ENCODE measurements around the gene GLIPR2.

GLIPR2 gene

GRCh38 chr9:36194326-36195000 lies 57.9 kb downstream of the GLIPR2 start:
- DNase-seq (ENCODE audit: insufficient read length, low spot score), result no peak
- no peak for TF ChIP-seq POLR2A (IDR thresholded peaks at IDR 0.05; ENCODE audit: low read depth, low read length)

GRCh38 chr9:36204906-36205547 lies 68.5 kb downstream of the GLIPR2 start:
- DNase-seq (ENCODE audit: insufficient read length, low spot score), result no peak
- FAIRE-seq, result no peak
- no peak for TF ChIP-seq POLR2A (IDR thresholded peaks at IDR 0.05; ENCODE audit: low read depth, low read length)

More at GRCh38 chr9:36194326-36195000, 57.9 kb downstream of the GLIPR2 start:
- FAIRE-seq, result no peak

- FAIRE-seq (no peak), DNase-seq (ENCODE audit: insufficient read length, low spot score) (no peak)
- TF ChIP-seq POLR2A (IDR thresholded peaks at IDR 0.05; ENCODE audit: low read depth, low read length), result no peak
These were observed 70.5 kb downstream of the GLIPR2 start for GRCh38 chr9:36207016-36207415.

DNA sequence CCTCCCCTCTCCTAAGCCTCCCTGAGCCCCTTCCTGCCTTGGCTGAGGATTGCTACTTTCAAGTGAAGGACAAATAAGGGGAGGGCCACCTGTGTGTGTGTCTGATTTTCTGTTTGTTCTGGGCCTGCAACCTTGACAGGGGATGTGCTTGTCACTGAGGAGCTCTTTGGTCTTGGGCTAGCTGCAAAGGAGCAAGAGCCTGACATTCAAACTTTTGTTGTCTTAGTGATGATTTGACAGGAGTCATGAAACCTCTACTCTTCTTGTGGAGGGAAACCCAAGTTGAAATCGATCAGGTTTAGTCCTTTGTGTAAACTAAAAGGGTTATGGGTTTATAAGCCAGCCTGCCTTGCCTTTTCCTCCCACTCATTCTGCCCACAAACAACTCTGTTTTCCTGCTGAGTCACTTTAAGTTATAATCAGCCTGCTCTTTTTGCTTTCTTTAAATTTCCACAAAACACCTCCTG lies 71.0 kb downstream of the GLIPR2 start:
- no peak for TF ChIP-seq POLR2A (IDR thresholded peaks at IDR 0.05; ENCODE audit: low read depth, low read length)
- no peak for FAIRE-seq
- no peak for DNase-seq (ENCODE audit: insufficient read length, low spot score)

- DNase-seq (ENCODE audit: insufficient read length, low spot score), result no peak
- FAIRE-seq, result no peak
- no peak for TF ChIP-seq POLR2A (IDR thresholded peaks at IDR 0.05; ENCODE audit: low read depth, low read length)
These were observed 72.2 kb downstream of the GLIPR2 start for GRCh38 chr9:36208521-36209253.

- DNase-seq (ENCODE audit: insufficient read length, low spot score) (no peak), FAIRE-seq (no peak)
- no peak for TF ChIP-seq POLR2A (IDR thresholded peaks at IDR 0.05; ENCODE audit: low read depth, low read length)
These were observed 74.2 kb downstream of the GLIPR2 start for GRCh38 chr9:36210722-36211121.

- TF ChIP-seq POLR2A (IDR thresholded peaks at IDR 0.05; ENCODE audit: low read depth, low read length), result no peak
- DNase-seq (ENCODE audit: insufficient read length, low spot score), result no peak
- no peak for FAIRE-seq
These were observed 75.0 kb downstream of the GLIPR2 start for GRCh38 chr9:36211510-36211909.

DNA sequence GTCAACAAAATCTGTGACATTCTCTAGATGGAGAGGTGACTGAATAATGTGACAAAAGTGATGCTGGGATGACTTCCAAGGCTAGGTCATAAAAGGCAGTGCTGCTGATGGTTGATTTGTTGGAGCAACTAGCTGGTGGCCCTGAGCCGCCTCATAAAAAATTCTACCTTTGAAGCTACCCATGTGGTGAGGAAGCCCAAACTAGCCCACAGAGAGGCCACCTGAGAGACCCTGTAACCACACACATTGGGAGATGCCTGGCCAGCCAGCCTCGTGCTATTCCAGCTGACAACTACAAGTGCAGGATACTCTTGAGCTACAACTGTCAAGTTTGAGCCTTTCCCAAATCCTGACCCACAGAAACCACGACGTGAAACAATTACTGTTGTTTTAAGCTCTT lies 76.9 kb downstream of the GLIPR2 start:
- TF ChIP-seq POLR2A (IDR thresholded peaks at IDR 0.05; ENCODE audit: low read depth, low read length), result no peak
- no peak for FAIRE-seq
- DNase-seq (ENCODE audit: insufficient read length, low spot score), result no peak

Measured in H54 (cell line).